K562 (cell line): ENCODE measurements around the gene NTSR1.

Source experiments
- CBFA2T3 ChIP-seq: fragments of 450-650 bp; IDR thresholded peaks from 2 replicates; pipeline ENCODE4 v1.6.1; 2017
- ETV5 ChIP-seq: sonication (generic); formaldehyde crosslinking; IDR thresholded peaks from 2 replicates; pipeline ENCODE4 v1.4.0; 2020; ENCODE audit warnings: low read depth, mild to moderate bottlenecking, missing genetic modification reagents
- HDAC2 ChIP-seq: fragments of 450-650 bp; IDR thresholded peaks from 2 replicates; pipeline ENCODE4 v1.6.1; 2016; ENCODE audit warnings: mild to moderate bottlenecking
- HSF4 ChIP-seq: fragments of 250-450 bp; sonication (Bioruptor Pico); IDR thresholded peaks from 2 replicates; pipeline ENCODE4 v2.1.2; 2022; ENCODE audit warnings: mild to moderate bottlenecking, moderate library complexity, borderline replicate concordance
- PHF20 ChIP-seq: fragments of 450-650 bp; IDR thresholded peaks from 2 replicates; pipeline ENCODE4 v1.6.1; 2018; ENCODE audit not compliant: partially characterized antibody
- TF ChIP-seq, protein P1 (sequence below): sonication (generic); formaldehyde crosslinking; IDR thresholded peaks from 2 replicates; pipeline ENCODE4 v1.8.0; 2022; ENCODE audit warnings: mild to moderate bottlenecking, low read depth, missing genetic modification reagents
- TF ChIP-seq, protein P2 (sequence below), 3 experiments: IDR thresholded peaks in 2 of 3; conservative IDR thresholded peaks in 1 of 3; 2 replicates each; pipeline ENCODE4 v1.5.1; 2011 to 2012; ENCODE audit warnings: low read length in 3 of 3, mild to moderate bottlenecking in 3 of 3, control low read depth in 2 of 3, improper control_type of control experiment in 1 of 3, inconsistent platforms in 1 of 3, low read depth in 1 of 3, mixed read lengths in 1 of 3, moderate library complexity in 1 of 3; ENCODE audit not compliant: insufficient read depth in 2 of 3

- TF ChIP-seq, protein P1, sequence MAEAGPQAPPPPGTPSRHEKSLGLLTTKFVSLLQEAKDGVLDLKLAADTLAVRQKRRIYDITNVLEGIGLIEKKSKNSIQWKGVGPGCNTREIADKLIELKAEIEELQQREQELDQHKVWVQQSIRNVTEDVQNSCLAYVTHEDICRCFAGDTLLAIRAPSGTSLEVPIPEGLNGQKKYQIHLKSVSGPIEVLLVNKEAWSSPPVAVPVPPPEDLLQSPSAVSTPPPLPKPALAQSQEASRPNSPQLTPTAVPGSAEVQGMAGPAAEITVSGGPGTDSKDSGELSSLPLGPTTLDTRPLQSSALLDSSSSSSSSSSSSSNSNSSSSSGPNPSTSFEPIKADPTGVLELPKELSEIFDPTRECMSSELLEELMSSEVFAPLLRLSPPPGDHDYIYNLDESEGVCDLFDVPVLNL (CRISPR knock-in tag) = no peak
- TF ChIP-seq ETV5 (CRISPR knock-in tag) = no peak
- TF ChIP-seq, protein P2, sequence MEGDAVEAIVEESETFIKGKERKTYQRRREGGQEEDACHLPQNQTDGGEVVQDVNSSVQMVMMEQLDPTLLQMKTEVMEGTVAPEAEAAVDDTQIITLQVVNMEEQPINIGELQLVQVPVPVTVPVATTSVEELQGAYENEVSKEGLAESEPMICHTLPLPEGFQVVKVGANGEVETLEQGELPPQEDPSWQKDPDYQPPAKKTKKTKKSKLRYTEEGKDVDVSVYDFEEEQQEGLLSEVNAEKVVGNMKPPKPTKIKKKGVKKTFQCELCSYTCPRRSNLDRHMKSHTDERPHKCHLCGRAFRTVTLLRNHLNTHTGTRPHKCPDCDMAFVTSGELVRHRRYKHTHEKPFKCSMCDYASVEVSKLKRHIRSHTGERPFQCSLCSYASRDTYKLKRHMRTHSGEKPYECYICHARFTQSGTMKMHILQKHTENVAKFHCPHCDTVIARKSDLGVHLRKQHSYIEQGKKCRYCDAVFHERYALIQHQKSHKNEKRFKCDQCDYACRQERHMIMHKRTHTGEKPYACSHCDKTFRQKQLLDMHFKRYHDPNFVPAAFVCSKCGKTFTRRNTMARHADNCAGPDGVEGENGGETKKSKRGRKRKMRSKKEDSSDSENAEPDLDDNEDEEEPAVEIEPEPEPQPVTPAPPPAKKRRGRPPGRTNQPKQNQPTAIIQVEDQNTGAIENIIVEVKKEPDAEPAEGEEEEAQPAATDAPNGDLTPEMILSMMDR (IDR thresholded peaks at IDR 0.05 in 2 of 3, conservative IDR thresholded peaks at IDR 0.05 in 1 of 3; ENCODE audit: insufficient read depth in 2 of 3, low read depth in 1 of 3, low read length in 3 of 3) = no peak
- no peak for TF ChIP-seq HDAC2
- no peak for TF ChIP-seq HSF4
- no peak for TF ChIP-seq PHF20
- TF ChIP-seq CBFA2T3 = no peak
These were observed 11.6 kb upstream of the NTSR1 start for GRCh38 chr20:62696989-62697388.
